ENCODE measurements around the gene MLLT3.

Gene MLLT3

DNA sequence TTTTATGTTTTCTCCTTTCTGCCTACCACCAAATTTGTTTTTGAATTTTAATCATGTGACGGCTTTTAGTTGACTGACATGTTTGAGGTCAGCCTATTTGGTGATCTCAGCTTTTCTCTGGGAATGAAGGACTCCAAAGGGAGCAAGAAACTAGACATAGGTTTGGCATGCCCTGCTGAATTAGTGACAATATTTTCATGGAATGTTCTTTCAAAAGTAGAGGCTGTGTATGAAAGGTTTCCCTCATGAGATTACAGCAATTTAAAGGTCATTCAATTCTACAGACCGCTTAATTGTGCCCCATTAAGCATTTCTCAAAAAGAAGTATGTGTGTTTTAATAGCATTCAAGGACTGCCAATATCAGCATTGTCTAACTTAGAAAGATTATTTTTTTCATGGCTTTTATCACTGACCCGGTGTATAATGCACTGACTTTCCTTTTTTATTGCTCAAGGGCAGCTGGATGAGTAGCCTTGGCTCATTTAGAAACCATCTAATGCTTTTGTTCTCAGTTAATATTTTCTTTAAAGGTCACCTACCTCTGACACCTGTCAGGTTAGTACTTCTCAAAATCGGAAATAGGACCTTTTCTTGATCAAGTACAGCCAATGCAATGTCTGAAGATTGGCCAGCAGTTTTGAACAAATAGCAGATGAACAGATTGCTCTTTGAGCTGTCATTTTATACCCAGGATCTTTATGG is 8.1 kb upstream of the MLLT3 start:
- in situ Hi-C loops (cut with MboI; ENCODE audit: low sequenced_read_pairs), result no loop called here

- in situ Hi-C loops (cut with MboI; ENCODE audit: low sequenced_read_pairs), result no loop called here
Observed at GRCh38 chr9:20625003-20625349, 2.7 kb upstream of the MLLT3 start.

GRCh38 chr9:20624201-20625002 is 2.1 kb upstream of the MLLT3 start:
- in situ Hi-C loops (cut with MboI; ENCODE audit: low sequenced_read_pairs), result no loop called here

DNA sequence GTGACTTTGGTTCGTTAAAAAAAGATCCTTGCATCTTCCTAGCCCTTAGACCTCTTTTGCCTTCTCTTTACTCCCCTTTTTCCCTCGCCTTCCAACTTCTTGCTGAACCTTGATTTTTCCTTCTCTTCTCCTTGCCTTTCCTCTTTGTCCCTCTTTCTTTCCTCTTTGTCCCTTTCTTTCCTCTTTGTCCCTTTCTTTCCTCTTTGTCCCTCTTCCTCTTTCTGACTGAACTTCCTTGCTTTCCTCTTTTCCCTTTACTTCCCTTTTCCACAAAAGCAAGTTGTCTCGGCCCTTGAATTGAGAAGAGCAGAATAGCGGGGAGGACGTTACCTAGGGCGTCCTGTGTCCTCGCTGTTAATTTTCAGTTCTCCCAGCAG is 1.4 kb upstream of the MLLT3 start:
- in situ Hi-C loops (cut with MboI; ENCODE audit: low sequenced_read_pairs), result no loop called here

- in situ Hi-C loops (cut with MboI; ENCODE audit: low sequenced_read_pairs), result no loop called here
Observed at GRCh38 chr9:20623021-20623747, 885 bp upstream of the MLLT3 start.

DNA sequence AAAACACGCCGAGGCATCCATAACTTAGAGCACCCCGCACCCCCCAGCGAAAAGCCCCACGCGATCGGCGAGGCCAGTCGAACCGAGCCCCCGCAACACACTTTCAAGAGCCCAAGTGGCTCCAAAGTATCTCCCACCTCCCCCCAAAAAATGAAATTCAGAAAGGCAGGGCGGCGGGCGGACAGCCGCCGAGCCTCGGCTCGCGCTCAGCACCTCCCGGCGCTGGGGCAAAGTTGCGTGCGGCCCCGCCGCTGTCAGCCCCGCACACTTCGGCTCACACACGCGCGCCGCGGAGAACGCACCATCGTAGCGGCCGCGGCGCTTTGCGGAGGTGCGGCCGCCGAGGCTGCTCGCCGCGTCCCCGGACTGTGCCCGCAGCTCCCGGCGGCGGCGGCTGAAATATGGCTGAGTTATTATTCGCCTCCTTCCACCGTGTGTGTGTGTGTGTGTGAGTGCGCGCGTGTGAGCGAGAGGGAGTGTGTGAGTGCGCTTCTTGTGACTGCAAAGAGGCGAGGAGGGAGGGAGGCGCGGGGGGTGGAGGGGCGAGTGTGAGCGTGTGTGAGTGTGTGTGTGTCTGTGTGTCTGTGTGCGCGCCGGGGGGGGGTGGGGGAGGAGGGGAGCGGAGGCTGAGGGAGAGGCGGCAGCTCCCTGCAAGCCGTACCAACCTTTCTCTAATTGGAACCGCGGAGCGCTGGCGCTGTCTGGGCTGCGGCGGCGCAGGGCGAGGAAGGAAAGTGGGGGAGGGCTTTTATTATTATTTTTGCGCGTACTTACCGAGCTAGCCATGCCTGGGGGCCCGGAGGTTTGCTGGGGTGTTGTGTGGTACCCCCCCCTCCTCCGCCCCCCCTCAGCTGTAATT is 599 bp downstream of the MLLT3 start:
- in situ Hi-C loops (cut with MboI; ENCODE audit: low sequenced_read_pairs), result no loop called here

- in situ Hi-C loops (cut with MboI; ENCODE audit: low sequenced_read_pairs), result no loop called here
Observed at GRCh38 chr9:20620650-20621470, 1.4 kb downstream of the MLLT3 start.

DNA sequence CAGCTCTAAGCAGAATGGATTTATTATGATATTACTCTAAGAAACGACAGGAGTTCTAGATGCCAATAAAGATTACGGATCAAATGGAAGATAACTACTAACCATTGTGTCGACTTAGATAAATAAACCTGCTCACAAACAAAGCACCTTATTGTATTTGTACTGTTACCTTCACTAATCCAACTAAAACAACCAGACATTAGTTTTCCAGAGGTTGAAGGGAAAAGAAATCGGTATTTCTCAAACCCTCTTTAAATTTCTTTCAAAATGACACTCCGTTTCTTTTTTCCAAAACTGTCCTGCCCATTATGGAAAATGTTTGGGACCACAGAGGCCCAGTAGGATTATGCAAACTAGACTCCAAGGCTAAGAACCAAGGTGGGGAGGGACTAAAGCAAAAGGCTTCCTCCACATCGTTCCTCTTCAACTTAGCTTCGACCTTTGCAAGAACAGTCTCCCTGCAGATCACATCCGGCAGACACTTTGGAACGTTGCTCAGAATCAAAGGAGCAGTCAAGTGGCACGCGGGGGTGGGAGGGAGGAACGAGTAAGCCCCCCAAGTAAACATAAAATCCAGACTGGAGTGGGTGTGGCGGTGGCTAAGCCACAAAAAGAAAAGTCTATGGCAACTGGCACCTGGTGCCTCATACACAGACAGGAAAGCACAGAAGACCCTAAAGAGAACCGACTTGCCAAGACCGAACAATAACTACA is 2.7 kb downstream of the MLLT3 start:
- in situ Hi-C loops (cut with MboI; ENCODE audit: low sequenced_read_pairs), result no loop called here

DNA sequence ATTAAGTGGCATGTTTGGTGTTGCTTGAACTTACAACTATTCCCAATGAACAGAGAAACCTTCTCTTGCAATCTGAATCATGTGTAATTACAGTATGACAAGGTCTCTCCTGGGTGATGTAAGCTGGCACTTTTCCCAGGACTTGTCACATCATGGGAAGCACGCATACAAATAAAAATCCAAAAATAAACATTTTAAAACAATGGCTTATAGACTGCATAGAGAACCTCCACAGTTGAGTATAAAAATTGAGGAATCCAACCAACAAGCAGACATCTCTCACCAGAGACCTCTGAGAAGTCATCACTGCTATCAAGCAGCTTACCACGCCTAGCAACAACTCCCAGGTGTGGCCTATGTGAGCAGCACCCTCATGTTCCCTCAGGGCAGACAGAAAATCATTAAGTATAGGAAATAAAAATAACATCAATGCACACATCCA is 3.9 kb downstream of the MLLT3 start:
- in situ Hi-C loops (cut with MboI; ENCODE audit: low sequenced_read_pairs), result no loop called here

GRCh38 chr9:20616808-20617207 is 5.5 kb downstream of the MLLT3 start:
- in situ Hi-C loops (cut with MboI; ENCODE audit: low sequenced_read_pairs), result no loop called here

DNA sequence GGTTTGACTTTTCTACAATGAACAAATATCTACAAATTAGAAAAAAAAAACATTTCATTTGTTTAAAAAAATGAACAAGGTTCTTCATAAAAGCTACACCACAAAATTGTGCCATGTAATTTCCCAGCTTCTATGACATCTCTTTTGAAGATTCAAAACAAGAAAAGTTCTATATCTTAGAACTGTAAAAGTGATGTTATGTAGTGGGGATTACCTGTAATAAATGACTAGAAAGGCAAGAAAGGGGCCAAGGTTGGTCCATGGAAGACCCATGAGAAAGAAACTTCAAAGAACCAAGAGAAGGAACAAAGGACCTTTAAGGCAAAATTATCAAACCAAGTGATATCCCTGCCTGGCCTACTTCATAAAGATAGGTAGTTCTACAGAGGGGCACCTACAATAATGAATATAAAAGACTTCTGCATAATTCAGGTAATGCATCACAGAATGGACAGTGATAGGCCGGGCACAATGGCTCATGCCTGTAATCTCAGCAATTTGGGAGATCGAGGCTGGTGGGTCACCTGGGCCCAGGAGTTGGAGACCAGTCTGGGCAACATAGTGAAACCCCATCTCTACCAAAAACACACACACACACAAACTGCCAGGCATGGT is 7.6 kb downstream of the MLLT3 start:
- in situ Hi-C loops (cut with MboI; ENCODE audit: low sequenced_read_pairs), result no loop called here

DNA sequence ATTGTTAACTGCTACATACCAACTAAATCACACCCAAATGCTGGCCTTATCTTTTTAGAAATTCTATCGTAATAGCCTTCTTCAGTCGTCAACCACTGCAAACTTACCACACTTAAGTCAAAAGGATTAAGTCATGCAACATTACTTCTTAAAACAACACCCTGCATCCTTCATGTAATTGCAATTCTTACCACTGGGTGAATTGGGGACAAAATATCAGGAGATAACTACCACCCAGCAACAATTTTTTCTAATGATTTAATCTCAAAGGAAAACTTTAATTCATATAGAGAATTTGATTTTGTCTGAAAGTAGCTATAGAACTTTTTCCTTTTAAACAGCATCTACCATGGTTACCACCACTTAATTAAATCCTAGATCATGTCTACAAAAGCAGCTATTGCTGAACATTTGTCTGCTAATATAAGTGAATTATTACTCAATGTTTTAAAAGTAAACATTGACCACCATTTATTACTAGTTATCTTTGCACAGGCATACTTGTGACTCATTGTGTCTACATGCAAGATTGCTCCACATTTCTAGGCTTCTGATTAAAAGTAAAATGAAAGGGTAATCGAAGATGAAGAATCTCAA is 10.5 kb downstream of the MLLT3 start:
- in situ Hi-C loops (cut with MboI; ENCODE audit: low sequenced_read_pairs), result no loop called here

DNA sequence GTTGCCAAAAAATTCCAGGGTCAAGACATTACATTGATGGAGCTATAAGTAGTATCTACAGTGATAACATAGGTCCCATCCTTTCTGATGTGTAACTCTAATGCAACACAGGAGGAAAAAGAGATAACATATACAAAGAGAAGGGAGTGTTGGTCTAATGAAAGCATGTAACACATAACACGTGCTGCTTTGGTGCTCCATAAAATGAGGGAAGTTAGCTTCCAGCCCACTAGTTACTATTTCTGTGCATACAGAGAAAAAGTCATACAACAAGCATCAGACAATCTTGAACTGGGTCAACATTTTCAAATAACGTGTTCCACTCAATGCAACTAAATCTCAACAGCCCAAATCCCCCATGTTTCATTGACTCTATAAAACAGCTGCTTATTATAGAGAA is 11.7 kb downstream of the MLLT3 start:
- in situ Hi-C loops (cut with MboI; ENCODE audit: low sequenced_read_pairs), result no loop called here

- in situ Hi-C loops (cut with MboI; ENCODE audit: low sequenced_read_pairs), result no loop called here
Observed at GRCh38 chr9:20608582-20608981, 13.7 kb downstream of the MLLT3 start.

GRCh38 chr9:20606652-20607051 is 15.6 kb downstream of the MLLT3 start:
- in situ Hi-C loops (cut with MboI; ENCODE audit: low sequenced_read_pairs), result no loop called here

GRCh38 chr9:20604562-20604961 is 17.7 kb downstream of the MLLT3 start:
- in situ Hi-C loops (cut with MboI; ENCODE audit: low sequenced_read_pairs), result no loop called here

DNA sequence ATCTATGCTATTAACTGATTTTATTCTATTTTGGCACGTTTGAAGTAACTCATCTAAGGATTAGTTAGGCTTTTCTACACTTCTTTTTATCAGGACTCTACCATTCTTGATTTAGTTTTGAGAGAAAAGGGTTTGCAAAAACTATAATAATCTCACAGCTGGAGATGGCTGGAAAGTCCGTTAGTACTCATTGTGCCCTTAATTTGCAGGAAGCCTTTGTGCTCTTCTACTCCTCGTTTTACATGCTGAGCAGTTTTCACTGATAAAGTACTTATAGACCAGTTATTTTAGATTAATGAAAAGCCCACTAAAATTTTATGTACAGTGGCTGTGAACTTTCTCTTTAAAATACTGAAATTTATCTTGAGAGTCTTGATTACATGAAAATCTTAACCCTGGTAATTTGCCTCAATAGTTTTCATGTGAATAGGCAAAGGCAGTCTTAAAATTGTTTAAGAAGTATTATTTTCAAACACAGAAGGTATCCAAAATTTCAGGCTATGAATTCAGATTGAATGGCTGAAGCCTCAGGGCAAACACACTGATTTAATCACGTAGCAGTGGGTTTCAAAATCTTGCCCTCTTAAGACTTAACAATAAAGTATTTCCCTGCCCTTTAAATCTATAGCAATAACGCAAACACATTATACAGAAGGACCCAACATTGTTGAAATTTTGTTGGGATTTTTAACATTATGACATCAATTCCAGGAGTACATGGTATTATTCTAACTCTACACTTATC is 18.6 kb downstream of the MLLT3 start:
- in situ Hi-C loops (cut with MboI; ENCODE audit: low sequenced_read_pairs), result no loop called here

GRCh38 chr9:20601292-20601691 is 21.0 kb downstream of the MLLT3 start:
- in situ Hi-C loops (cut with MboI; ENCODE audit: low sequenced_read_pairs), result no loop called here
